H7 (cell line): ENCODE data around the gene GALNT12. TPM values are rescaled to one million over a fixed set of nuclear protein-coding genes. Genes with fewer than 3 reads are reported as not detected.

Experiments
- DNase-seq: peaks from one replicate; pipeline ENCODE4 v3.0.0; 2012
- H3K27me3 ChIP-seq: 2 replicates; pipeline ENCODE4 v1.6.0; 2011; ENCODE audit warnings: mild to moderate bottlenecking, low read length; ENCODE audit not compliant: control insufficient read depth, insufficient read depth
- H3K36me3 ChIP-seq: replicated peaks from 2 replicates; pipeline ENCODE4 v1.5.1; 2011; ENCODE audit warnings: low read length; ENCODE audit not compliant: control insufficient read depth, insufficient read depth
- H3K4me3 ChIP-seq: 2 replicates; pipeline ENCODE4 v1.5.1; 2011; ENCODE audit warnings: low read depth, mild to moderate bottlenecking, control low read depth, low read length, moderate library complexity; ENCODE audit not compliant: insufficient read depth
- total RNA-seq: library from RNA; depleted of rRNA; stranded (reverse); fragments of >200 nt; shearing (Covaris generic); gene quantifications from 2 replicates; pipeline ENCODE4 v1.2.3, GENCODE V29; 2014

GALNT12 gene
- total RNA-seq, 1 experiment from 2014 or later = 10.6 TPM

DNA sequence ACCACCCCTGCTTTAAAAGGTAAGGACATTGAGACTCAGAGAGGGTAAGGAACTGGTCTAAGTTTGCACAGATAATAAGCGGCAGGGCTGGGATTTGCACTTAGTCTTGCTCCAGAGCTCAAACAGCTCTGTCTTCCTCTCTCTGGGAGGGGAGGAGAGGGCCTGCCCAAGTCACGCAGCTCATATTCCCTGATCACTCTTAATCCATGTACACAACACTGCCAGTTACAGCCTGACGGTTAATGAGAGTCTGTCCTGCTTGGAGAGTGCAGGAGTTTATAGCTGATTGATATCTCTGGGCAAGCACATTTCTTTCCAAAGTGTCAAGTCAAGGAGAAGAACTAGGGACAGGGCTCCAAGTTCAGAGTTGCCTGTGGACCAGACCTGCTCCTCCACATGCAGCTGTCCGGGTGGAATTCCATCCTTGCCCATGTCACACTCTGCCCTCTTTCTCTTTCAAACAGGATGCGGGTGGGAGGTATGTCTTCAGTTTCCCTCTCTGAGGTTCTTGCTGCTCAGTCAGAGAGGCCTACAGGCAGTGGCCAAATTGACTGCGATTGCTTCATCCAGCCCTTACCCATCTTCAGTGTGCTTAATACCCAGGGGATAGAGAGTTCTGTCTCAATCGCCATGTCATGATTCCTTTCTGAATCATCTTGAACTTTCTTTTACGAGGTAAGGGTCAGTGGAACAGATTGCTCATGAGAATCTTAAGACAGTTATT is 54.5 kb downstream of the GALNT12 start:
- no peak for DNase-seq
- H3K4me3 ChIP-seq = no peak overlapping the region
- no peaks in the 10 kb centered on the region for H3K36me3 ChIP-seq
- H3K27me3 ChIP-seq = no peaks in the 10 kb centered on the region

DNA sequence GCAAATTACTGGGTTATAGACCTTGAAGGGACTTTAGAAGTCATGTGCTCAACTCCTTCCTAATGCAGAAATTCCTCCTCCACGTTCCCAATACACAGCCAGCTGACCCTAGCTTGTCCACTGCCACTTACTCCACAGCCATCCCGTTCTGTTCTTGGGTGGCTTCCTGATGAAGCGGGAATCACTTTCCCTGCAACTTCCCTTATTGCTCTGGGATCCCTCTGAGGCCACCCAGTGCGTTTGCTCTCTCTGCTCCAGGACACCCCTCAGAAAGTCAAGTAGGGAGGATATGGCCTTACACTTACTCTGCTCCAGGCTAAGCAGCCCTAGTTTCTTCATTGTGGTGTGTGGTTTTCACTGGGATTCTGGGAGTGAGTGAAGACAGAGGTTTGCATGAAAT is 55.5 kb downstream of the GALNT12 start:
- DNase-seq = no peak
- no peak overlapping the region for H3K4me3 ChIP-seq
- no peaks in the 10 kb centered on the region for H3K36me3 ChIP-seq
- H3K27me3 ChIP-seq = no peaks in the 10 kb centered on the region

DNA sequence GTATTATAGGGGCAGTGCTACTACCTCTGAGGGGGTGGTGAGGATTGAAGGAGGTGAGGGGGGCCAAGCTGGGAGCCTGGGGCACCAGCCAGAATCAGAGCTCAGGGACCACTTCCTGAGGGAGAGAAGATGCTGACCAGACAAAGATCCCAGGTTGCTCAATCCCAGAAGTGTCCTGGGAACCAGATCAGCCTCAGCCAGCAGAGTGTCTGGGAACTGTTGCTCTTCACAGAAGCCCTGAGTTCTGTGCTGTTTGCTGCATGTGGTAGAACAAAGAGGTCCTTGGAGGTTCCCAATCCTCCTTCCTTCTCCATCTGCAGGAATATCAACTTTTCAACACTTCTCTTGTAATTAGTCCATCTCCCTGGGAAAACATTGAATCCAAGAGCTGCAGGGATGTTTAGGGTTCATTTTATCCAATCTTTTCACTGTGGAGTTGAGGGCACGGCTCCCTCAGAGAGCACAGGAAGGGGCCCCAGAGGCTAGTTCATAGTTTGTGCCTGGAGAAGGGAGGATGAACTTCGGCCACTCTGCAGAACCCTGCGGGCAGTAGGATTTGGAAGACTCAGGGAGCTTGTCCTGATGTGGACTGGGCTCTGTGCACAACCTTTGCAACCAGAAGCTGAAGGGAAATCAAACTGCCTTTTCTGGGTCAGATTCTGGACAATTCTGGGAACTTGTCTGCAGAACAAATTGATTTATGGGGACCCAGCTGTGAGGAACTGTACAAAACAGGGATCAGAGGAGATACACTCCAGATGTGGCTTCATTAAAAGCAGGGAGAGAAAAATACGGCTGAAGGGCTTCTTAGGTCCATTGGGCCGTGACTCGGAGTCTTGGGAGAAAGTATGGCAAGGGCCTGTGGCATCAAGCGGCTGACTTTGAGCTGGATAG is 57.1 kb downstream of the GALNT12 start:
- no peaks in the 10 kb centered on the region for H3K27me3 ChIP-seq
- no peak overlapping the region for H3K4me3 ChIP-seq
- DNase-seq = no peak
- no peaks in the 10 kb centered on the region for H3K36me3 ChIP-seq

DNA sequence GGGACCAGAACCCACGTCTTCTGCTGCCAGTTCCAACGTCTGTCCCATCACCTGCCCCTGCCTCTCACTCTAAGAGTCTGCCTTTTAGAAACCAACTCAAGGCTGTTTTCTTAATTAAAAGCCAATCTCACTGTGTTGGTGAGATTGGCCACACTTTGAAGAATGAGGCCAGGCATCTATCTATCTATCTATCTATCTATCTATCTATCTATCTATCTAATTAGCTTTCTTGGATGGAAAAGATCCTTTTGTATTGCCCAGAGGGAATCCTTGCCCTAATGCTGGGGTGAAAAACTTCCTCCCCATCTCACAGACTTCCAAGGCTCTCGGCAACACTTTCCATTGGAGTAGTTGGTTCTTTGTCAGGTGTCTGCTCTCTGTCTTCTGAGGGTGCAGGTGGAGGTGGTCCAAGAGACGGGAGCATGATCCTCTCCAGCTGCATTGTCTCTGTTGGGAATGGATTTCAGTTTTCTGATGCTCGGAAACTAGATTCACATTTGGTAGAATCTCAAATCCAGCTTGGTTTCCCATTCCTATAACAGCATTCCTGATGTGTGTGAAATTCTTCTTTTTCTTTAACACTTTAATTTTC is 57.9 kb downstream of the GALNT12 start:
- no peak for DNase-seq
- no peak overlapping the region for H3K4me3 ChIP-seq
- H3K27me3 ChIP-seq = no peaks in the 10 kb centered on the region
- no peaks in the 10 kb centered on the region for H3K36me3 ChIP-seq

DNA sequence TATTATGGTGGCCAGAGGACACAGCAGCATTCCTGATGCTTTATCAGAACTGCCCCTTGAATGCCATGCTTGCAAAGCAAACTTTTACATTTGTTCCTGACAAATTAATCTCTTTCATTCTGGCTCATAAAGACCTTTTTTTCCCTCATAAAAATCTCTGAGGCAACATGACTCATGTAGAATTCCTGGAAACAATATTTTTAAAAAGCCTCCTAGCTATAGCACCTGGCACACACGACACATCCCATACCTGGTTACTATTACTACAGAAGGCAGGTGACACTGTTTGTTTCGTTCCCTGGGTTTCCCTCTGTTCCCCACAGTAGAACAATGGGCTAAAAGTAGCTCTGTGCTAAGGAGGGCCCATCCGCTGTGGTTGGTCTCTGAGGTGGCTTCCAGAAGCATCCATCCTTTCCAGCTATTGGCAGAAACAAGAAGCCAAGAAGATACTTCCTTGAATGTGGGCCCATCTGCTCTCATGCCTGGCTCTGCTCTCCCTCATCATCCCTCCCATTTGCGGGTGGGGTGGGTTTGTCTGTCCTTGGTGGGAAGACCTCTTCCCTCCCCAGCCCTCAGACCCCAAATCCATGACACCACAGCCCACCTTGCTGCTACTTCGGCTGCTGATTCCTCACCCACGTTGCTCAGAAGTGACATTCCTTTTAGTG is 59.1 kb downstream of the GALNT12 start:
- no peak overlapping the region for H3K4me3 ChIP-seq
- no peak for DNase-seq
- no peaks in the 10 kb centered on the region; the same call in 1 of the 2 replicates for H3K27me3 ChIP-seq
- H3K36me3 ChIP-seq = no peaks in the 10 kb centered on the region

DNA sequence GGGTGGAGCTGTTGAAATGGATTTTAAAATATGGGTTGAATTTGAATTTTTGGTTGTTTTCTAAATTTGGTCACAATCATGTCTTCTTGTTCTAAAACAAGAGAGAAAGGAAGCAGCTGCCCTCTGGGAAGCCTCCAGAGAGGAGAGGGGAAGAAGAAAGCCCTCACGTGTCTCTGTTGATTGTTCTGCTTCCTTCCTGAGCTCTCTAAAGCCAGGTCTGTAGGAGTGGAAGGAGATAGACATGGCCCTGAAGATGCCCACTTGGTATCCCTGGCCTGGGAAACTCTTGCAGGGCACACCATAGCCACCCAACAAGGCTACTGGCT is 59.6 kb downstream of the GALNT12 start:
- Histone ChIP-seq H3K36me3 (no peaks in the 10 kb centered on the region), H3K4me3 (no peak overlapping the region), H3K27me3 (no peaks in the 10 kb centered on the region; the same call in 1 of the 2 replicates)
- DNase-seq = no peak

DNA sequence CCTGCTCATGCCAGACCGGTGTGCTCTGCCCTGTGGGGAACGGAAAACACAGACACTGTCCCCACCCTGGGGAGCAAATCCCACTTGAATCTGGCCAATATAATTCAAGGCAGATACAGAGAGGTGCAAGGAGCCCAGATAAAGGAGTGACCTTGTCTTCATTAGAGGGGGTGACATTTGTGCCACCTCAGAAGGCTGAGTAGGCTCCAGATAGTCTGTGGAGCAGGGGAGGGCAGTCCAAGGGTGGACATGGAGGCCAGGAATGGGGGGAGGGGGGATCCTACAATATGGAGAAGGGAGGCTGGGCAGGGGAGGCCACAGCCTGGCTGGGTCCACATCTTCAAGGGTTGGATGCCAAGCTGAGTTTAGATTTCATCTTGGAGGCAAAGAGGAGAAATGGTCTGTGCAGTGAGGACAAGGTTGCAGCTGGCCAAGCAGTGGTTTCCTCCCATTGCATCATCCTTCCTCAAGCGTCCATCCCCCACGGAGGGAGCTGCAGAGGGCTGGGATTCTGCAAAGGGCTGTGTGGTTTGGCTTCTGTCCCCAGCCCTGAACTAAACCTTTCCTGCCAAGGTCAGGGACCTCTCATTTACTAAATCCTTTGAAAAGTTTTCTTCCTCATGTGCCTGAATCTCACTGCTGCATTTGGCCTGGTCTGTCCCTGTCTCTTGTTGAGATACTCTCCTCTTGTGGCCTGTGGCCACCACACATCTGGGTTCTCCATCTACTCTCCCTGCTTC is 60.1 kb downstream of the GALNT12 start:
- H3K36me3 ChIP-seq = no peaks in the 10 kb centered on the region
- no peak for DNase-seq
- no peaks in the 10 kb centered on the region; the same call in 1 of the 2 replicates for H3K27me3 ChIP-seq
- no peak overlapping the region for H3K4me3 ChIP-seq

DNA sequence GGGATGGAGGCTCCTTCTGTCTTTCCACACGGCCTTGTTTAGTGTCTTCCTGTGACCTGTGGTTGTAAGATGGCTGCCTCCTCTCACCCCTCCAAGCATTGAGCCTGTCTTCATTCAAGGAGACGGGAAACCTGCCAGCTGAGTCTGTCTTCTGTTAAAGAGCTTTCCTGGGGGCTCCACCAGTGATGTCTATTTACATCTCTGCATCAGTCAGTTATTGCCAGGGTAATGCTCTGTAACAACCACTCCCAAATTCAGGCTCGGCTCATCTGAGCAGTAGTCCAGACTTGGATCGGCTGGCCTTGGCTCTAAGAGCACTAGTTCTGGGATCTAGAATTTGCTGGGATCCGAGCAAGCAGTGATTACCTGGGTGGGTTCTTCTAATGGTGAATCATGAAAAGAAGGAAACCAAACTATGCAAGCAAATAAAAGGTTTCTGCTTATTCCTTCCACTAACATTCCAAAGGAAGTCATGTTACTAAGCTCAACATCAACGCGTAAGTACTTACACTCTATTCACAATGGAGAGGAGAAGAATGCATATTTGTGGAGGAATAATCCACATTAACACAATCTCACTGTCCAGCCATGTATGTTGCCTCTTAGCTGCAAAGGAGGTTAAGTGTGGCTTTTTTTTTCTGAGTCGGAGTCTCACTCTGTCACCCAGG is 61.7 kb downstream of the GALNT12 start:
- no peak for DNase-seq
- Histone ChIP-seq H3K4me3 (no peak overlapping the region), H3K27me3 (no peaks in the 10 kb centered on the region; the same call in 1 of the 2 replicates), H3K36me3 (no peaks in the 10 kb centered on the region)

DNA sequence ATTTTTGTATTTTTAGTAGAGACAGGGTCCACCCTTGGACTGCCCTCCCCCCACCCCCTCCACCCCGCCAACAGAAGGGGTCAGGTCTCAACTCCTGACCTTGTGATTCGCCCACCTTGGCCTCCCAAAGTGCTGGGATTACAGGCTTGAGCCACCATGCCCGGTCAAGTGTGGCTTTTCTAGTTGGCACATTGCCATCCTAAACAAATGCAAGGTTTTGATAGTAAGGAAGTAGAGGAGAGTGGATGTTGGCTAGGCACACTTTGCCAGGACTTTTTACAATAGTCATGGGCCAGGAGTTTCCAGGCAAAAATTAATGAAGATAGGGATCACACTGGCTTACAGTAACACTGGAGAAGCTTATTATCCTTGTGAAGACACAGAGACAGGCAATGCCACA is 62.4 kb downstream of the GALNT12 start:
- H3K36me3 ChIP-seq = no peaks in the 10 kb centered on the region

DNA sequence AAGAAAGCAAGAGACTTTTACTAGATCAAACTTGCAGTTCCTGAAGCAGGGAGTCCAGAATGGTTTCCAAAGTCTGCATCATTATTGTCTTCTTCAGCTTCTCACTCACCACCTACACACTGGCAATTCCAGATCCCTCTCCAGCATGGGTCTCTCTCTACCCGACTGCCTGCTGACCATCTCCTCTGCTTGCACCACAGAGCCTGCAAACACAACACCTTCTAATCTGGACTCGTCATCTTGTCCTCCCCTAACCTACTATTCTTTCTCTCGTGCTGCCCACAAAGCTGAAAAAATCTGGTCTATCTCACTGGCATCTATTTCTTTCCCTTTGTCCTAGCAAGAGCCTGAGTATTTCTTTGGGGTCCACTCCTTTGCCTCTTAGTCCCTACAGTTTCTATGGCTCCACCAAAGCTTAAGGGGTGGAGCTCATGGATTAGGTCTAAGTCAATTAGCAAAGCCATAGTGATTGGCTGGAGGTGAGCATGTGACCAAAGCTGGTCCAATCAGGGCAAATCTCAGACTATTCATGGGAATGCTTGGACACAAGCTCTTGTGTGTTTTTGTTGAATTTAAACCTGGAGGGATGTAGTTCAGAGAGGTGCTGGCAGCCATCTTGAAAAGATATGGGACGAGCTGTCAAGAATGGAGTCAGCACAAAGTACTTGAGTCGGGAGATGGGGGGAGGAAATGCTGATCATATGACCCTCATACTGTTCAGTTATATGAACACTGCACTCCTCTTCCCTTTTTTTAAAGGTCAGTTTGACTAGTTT is 63.5 kb downstream of the GALNT12 start:
- Histone ChIP-seq H3K27me3 (no peaks in the 10 kb centered on the region; the same call in 1 of the 2 replicates), H3K4me3 (no peak overlapping the region), H3K36me3 (no peaks in the 10 kb centered on the region)
- no peak for DNase-seq

More for the DNA sequence above, 62.4 kb downstream of the GALNT12 start:
- no peak for DNase-seq
- no peaks in the 10 kb centered on the region; the same call in 1 of the 2 replicates for H3K27me3 ChIP-seq
- H3K4me3 ChIP-seq = no peak overlapping the region

DNA sequence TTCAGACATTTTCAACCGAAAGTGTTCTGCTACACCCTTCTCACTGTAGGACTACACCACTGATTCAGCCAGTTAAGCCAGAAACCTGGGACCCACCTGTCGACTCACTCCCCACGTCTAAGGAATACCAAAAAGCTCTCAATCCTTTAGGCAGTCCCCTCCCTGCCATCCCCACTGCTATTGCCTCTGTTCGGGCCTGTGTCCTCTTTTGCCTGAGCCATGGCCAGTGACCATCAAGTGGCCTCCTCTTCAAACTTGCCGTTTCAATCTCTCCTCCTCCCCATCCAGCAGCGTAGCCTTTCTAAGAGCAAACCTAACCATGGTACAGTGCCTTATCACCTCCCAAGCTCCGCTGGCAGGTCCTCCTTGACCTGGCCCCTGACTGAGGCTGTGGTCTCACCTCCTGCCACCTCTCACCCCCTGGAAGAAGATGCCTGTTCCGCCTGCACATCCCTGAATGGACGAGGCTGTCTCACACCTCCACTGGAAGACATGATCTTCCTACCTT is 64.1 kb downstream of the GALNT12 start:
- Histone ChIP-seq H3K27me3 (no peaks in the 10 kb centered on the region; the same call in 1 of the 2 replicates), H3K4me3 (no peak overlapping the region), H3K36me3 (no peaks in the 10 kb centered on the region)
- DNase-seq = no peak

DNA sequence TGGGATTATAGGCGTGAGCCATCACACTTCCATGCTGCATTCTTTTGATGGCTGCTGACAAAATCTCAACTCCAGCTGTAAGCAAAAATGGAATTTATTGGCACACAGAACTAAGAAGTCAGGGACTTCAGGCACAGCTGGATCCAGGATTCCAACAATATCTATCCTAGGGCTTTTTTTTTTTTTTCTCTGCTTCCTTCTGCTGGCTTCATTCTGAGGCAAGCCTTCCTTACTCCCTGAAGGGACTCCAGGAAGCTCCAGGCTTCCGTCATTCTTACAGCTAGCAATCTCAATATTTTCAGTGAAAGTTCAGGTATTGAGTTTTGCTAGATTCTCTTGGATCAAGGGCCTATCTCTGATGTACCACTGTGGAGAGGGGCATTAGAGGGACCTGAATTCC is 66.1 kb downstream of the GALNT12 start:
- no peaks in the 10 kb centered on the region; the same call in 1 of the 2 replicates for H3K27me3 ChIP-seq
- no peak overlapping the region for H3K4me3 ChIP-seq
- H3K36me3 ChIP-seq = no peaks in the 10 kb centered on the region
- no peak for DNase-seq

DNA sequence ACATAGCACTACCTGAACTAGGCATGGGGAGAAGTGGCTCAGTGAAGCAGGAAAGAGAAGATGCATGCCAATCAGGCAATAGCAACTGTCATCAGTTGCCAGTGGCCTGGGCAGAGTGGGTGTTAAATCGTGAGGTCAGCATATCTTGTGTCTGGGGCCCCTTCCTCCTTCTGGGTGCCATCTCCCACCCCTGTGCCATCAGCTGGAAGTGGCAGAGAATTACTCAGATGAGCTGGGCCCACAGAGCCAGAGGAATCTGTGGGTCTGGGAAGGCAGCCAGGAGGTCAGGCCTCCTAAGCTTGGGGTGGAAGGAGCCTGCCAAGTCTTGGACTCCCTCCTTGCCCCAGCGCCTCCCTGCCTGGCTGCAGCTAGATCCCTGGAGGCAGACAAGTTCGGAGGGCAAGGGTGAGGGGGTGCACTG is 66.5 kb downstream of the GALNT12 start:
- no peak for DNase-seq
- no peaks in the 10 kb centered on the region for H3K36me3 ChIP-seq
- no peaks in the 10 kb centered on the region; the same call in 1 of the 2 replicates for H3K27me3 ChIP-seq
- no peak overlapping the region for H3K4me3 ChIP-seq
